Sciatic nerve (tissue), 2 donors: ENCODE data around the gene OTOF. TPM values are rescaled to one million over a fixed set of nuclear protein-coding genes. Genes with fewer than 3 reads are reported as not detected.

Experiments
- ATAC-seq: fragments of 200-7000 bp; cut with Tn5 transposase; one replicate; pipeline ENCODE4 v1.9.1; 2020; ENCODE audit warnings: mild to moderate bottlenecking, moderate library complexity
- DNase-seq: peaks from one replicate; pipeline ENCODE4 v3.0.0-alpha.2; 2020; ENCODE audit warnings: low spot score
- intact Hi-C: fragments of 100-400 bp; cut with DNase I; formaldehyde crosslinking; loops from one replicate; pipeline ENCODE4 v1.14.2; 2022
- total RNA-seq: library from RNA; stranded (reverse); fragmentation: NEBNext Ultra II Directional; extraction: Animal tissue kit (Norgen Biotek cat#: 25700); gene quantifications from one replicate; pipeline ENCODE4 v1.2.1, GENCODE V29; 2021
- donor health status: DM: no; HTN: no; CAD: no.
- donor health status: DM: no; HTN: no; CAD: no.

Gene OTOF
- 0.13 TPM for total RNA-seq

GRCh38 chr2:26477911-26478253, at the start of gene OTOF:
TSS of gene OTOF (minus strand) at chr2:26478124.
- intact Hi-C loops: no loop called here
- ATAC-seq: peak; percentile 71
- no peak for DNase-seq

- intact Hi-C loops: no loop called here
- DNase-seq: no peak
- ATAC-seq: no peak
Observed at GRCh38 chr2:26526589-26526988, 48.7 kb upstream of the OTOF start.

DNA sequence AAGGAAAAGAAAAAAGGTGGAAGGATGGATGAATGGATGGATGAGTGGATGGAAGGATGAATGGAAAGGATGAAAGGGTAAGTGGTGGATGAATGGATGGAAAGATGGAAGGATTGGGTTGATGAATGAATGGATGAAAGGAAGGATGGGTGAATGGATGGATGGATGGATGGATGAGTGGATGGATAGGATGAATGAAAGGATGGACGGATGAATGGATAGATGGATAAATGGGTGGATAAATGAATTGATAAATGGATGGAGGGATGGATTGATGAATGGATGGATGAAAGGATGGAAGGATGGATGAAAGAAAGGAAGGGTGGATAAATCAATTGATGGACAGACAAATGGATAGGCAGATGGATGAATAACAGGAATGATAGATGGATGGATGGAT, 48.2 kb upstream of the OTOF start:
- DNase-seq (no peak), ATAC-seq (no peak)
- intact Hi-C loops: no loop called here

GRCh38 chr2:26523750-26524149, 45.8 kb upstream of the OTOF start:
- intact Hi-C loops: no loop called here
- DNase-seq (no peak), ATAC-seq (no peak)

DNA sequence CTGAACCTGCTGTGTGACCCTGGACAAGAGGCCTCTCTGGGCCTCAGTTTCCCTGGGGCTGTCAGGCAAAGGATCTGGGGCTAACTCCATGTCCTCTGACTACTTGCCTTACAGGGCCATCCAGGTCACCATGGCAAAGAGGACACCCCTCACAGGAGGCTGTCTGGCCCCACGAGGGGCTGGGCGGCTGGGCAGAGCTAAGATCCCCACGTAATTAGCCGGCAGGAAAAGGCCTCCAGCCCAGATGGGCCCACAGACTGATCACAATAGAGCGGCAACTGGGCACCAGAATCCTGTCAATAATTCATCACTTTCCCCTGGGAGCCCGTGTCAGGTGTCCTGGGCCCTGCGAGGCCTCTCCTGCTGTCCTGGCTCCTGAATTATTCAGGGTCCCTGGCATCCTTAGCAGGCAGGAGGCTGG, 44.8 kb upstream of the OTOF start:
- no peak for ATAC-seq
- DNase-seq: peak; percentile 26
- intact Hi-C loops: no loop called here

- ATAC-seq: no peak
- DNase-seq: no peak
- intact Hi-C loops: no loop called here
Observed at GRCh38 chr2:26522325-26522724, 44.4 kb upstream of the OTOF start.

- ATAC-seq (no peak), DNase-seq (peak; percentile 6)
- intact Hi-C loops: no loop called here
Observed at GRCh38 chr2:26521913-26522180, 43.9 kb upstream of the OTOF start.

GRCh38 chr2:26521054-26521912, 43.4 kb upstream of the OTOF start:
- intact Hi-C loops: no loop called here
- ATAC-seq (no peak), DNase-seq (no peak)

- ATAC-seq: no peak
- no peak for DNase-seq
- intact Hi-C loops: no loop called here
Observed at GRCh38 chr2:26520148-26520449, 42.2 kb upstream of the OTOF start.

DNA sequence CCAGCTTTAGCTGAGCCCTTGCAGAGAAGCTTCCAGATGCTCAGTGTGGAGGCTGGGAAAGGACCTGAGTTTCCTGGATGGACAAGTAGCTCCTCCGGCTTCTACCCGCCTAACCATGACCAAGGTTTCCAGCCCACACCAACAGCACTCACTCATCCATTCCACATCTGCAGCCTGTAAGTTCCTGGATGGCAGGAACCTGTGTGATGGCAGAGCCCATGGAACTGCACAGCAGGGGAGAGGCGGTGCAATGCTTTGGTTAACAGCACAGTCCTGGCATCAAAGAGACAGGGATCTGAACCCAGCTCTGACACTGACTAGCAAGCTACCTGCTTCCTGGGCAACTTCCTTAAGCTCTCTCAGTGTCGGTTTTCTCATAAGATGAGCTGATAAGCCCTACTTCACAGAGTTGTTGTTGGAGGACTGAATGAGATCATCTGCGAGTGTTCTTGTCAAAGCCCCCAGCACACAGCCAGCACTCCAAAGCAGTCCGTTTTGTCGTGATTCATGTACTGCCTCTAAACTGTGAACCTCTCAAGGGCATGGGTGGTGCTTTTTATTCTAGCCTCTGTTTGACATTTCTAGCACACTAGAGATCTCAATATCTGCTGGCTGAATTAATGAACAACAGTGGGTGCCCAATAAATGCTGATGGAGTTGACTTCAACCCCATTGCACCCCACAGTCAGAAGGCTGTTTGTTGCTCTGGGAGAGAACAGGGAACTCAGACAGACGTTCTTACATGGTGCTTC, 41.6 kb upstream of the OTOF start:
- DNase-seq: no peak
- no peak for ATAC-seq
- intact Hi-C loops: no loop called here

GRCh38 chr2:26516781-26517180, 38.9 kb upstream of the OTOF start:
- intact Hi-C loops: no loop called here
- ATAC-seq: no peak
- DNase-seq: no peak

GRCh38 chr2:26516246-26516645, 38.3 kb upstream of the OTOF start:
- ATAC-seq (no peak), DNase-seq (no peak)
- intact Hi-C loops: no loop called here

GRCh38 chr2:26515771-26516170, 37.8 kb upstream of the OTOF start:
- DNase-seq: no peak
- no peak for ATAC-seq
- intact Hi-C loops: no loop called here

- no peak for DNase-seq
- intact Hi-C loops: no loop called here
- no peak for ATAC-seq
Observed at GRCh38 chr2:26514045-26514444, 36.1 kb upstream of the OTOF start.

- intact Hi-C loops: no loop called here
- ATAC-seq: no peak
- no peak for DNase-seq
Observed at GRCh38 chr2:26513261-26513660, 35.3 kb upstream of the OTOF start.

DNA sequence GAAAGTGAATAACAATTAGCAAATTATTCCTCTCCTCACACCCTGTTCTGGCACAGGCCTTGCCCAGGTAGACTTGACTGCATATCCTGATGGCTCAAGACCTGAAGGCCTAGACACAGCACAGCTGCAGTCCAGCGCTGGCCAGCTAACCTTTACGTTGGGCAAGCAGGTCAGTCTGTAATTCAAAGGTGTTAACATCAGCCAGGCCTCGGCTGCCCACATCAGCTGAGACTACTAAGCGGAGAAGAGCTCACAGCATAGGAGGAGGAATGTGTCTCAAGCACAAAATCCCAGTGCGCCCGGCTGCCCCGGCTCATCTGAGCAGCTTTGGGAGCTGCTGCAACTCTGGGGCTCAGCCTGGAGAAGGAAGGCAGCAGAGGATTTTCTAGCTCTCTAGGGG, 33.5 kb upstream of the OTOF start:
- no peak for ATAC-seq
- intact Hi-C loops: no loop called here
- DNase-seq: no peak

DNA sequence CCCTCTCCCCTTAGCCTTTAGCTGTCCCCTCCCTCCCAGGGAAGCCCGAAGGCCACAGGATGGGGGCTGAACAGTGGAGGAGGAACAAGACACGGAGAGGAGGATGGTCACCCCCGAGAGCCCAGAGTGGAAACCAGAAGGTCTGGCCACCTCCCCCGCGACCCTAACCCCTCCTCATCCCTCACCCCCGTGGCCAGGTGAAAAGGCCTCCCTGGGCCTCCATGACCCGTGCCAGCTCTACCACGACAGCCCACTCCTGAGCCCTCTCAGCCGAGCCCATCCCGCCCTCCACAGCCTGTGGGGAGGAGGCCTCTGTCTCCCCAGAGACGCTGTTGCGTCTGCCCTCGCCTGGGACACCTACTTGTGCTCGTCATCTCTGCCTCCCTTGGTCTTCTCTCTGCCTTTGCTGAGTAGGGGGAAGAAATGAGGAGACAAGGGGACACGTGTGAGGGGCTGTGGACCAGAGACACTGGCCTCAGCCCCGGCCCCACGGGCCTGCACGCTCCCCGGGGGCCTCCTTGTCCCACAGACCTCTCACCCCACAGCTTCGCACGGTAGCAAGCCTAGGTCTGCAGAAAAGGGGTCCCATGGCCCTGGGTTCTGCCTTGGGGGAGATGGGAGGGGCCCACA, 32.5 kb upstream of the OTOF start:
- DNase-seq (no peak), ATAC-seq (no peak)
- intact Hi-C loops: no loop called here

DNA sequence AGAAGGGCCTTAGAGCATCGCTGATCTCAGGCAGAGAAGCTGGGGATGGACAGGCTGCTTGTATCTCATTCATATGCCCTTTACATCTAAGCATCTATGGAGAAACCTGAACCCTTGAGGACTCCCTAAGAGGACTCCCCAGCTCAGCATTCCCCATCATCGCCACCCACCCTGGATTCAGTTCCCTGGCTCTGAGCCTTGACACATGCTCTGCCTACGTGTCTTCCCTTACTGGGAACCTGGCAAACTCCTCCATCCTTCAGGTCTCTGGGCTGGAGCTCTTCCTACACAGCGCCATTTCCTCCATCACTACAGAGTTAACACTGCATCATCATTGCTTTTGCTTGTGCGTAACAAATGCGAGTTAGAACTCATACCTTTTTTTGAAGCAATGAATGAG, 31.2 kb upstream of the OTOF start:
- no peak for DNase-seq
- intact Hi-C loops: loop anchor here (2.0 kb wide), 1 partner anchor 72 kb away; no protein-coding TSS in a partner anchor

DNA sequence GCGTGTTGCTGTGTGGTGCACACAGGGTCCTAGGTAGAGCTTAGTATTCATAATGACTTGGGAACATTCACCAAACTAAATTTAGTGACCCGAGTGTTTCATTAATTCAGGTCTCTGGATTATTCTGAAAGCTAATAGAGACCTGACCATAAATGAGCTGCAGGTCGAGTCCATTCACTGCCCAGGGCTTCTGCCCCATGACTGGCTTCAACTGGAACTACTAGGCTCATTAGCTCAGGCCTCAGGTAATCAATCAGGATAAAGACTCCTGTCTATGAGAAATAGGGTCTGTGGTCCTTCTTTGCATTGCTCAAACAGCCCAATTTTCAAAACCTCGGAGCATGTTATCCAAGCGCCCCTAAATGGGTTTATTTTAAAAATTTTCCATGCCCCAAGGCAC, 30.0 kb upstream of the OTOF start:
- ATAC-seq (no peak), DNase-seq (no peak)
- intact Hi-C loops: loop anchor here (2.0 kb wide), 1 partner anchor 73 kb away; no protein-coding TSS in a partner anchor

More for the DNA sequence above, 31.2 kb upstream of the OTOF start:
- no peak for ATAC-seq

- intact Hi-C loops: no loop called here
Observed at GRCh38 chr2:26507088-26507487, 29.2 kb upstream of the OTOF start.

More at GRCh38 chr2:26507088-26507487, 29.2 kb upstream of the OTOF start:
- ATAC-seq: no peak
- DNase-seq: no peak
